ENCODE results near the gene CATSPER3.

CATSPER3 gene

DNA sequence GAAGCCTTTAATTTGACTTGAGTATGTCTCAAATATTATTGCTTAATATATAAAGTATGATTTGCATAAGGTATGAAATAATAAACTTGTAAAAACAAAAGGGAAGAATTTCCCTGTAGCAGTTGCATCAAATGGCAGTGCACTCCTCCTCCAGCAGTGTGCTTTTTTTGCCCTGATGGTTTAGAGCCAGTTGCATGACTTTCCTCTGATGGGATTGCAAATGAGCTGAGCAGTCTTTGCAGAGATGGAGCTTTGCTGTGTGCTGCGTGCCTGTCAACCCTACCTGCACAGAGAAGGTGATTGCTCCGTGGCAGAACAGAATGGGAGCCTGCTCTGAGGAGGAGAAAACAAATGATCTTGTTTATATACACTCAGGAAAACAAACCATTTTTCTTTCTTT, 22.7 kb upstream of the CATSPER3 start:
- Mint-ChIP-seq H3K36me3 (ENCODE audit: low read depth) (peaks cover 6% of the 10 kb centered on the region), H3K9me3 (no peaks in the 10 kb centered on the region), H3K27ac (no peak overlapping the region), H3K4me3 (no peak overlapping the region), H3K27me3 (ENCODE audit: low read depth, poor library complexity) (peaks cover 2% of the 10 kb centered on the region), H3K4me1 (peaks cover 7% of the 10 kb centered on the region)
- TF ChIP-seq, protein P1, sequence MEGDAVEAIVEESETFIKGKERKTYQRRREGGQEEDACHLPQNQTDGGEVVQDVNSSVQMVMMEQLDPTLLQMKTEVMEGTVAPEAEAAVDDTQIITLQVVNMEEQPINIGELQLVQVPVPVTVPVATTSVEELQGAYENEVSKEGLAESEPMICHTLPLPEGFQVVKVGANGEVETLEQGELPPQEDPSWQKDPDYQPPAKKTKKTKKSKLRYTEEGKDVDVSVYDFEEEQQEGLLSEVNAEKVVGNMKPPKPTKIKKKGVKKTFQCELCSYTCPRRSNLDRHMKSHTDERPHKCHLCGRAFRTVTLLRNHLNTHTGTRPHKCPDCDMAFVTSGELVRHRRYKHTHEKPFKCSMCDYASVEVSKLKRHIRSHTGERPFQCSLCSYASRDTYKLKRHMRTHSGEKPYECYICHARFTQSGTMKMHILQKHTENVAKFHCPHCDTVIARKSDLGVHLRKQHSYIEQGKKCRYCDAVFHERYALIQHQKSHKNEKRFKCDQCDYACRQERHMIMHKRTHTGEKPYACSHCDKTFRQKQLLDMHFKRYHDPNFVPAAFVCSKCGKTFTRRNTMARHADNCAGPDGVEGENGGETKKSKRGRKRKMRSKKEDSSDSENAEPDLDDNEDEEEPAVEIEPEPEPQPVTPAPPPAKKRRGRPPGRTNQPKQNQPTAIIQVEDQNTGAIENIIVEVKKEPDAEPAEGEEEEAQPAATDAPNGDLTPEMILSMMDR (IDR thresholded peaks at IDR 0.05): no peak
- DNase-seq: no peak

DNA sequence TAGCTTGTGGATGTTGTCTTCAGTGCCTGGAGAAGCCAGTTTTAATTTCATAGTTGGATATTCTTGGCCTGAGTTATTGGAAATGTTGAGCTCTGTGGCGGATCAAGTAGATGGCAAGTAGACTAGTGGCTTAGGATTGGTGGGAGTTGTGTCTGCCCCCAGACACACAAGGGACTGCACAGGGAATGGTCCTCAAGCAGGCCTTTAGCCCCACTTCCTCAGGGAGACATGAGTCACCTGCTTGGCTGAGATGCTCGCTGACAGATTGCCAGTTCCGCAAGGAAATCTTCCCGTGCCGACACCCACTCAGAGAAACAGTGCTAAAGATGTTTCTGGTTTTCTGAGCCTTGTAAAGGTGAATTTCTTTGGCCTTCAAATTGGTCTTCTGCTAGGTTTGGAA, 18.8 kb upstream of the CATSPER3 start:
- peaks cover 3% of the 10 kb centered on the region for H3K4me1 Mint-ChIP-seq
- no peak for DNase-seq
- TF ChIP-seq, protein P1 (IDR thresholded peaks at IDR 0.05): no peak
- H3K9me3 Mint-ChIP-seq: no peaks in the 10 kb centered on the region
- no peak overlapping the region for H3K4me3 Mint-ChIP-seq
- peaks cover 2% of the 10 kb centered on the region for H3K27me3 Mint-ChIP-seq (ENCODE audit: low read depth, poor library complexity)
- no peak overlapping the region for H3K27ac Mint-ChIP-seq
- H3K36me3 Mint-ChIP-seq (ENCODE audit: low read depth): no peaks in the 10 kb centered on the region

DNA sequence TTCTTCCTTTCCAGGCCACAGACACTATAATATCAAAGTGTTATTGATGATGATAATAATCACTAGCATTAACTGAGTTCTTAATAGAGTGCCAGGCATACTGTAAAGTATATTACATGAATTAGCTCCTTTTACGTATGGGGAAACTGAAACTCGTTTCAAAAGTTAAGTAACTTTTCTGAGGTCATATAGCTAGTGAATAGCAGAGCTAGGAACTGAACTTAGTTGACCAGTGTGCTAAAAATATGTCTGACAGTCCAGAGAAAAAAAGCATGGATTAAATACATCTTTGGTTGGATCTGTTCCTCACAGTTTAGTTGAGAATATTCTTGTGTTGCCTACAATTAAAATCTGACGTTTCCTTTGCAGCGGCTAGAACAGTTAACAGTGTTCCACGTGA, 18.4 kb upstream of the CATSPER3 start:
- peaks cover 4% of the 10 kb centered on the region for H3K36me3 Mint-ChIP-seq (ENCODE audit: low read depth)
- H3K4me3 Mint-ChIP-seq: no peak overlapping the region
- H3K27me3 Mint-ChIP-seq (ENCODE audit: low read depth, poor library complexity): peaks cover 2% of the 10 kb centered on the region
- H3K9me3 Mint-ChIP-seq: peaks cover 3% of the 10 kb centered on the region
- DNase-seq: no peak
- TF ChIP-seq, protein P1 (IDR thresholded peaks at IDR 0.05): no peak
- H3K4me1 Mint-ChIP-seq: no peaks in the 10 kb centered on the region
- no peak overlapping the region for H3K27ac Mint-ChIP-seq

DNA sequence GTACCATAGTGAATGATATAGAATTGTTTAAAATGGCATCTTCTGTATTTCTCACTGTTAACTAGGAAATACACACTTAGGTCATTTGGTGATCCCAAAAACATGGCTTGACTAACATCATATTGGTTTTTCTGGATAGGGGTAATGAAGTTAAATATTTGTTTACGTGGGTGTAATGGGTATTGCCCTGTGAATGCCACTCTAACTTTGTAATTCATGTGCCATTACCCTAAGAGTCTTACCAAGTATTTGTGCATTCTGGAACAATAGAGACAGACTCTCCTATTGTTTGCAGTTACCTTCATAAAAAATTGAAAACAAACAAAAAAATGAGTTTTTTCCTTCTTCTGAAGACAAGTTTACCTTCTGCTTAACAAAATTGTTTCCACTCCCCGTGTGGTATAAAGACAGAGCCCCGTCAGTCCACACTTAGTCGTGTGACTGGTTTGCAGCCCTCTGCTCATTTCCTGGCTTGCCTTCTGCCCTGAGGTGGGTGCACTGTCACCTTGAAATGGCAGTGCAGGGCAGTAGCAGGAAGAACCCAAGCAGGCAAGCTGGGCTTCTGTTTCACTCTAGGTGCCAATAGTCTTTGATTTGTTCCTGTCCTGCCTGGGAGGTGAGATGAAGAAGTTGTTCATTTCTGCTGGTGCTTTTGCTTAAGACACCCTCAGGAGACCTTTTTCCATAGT, 9.6 kb upstream of the CATSPER3 start:
- TF ChIP-seq, protein P1 (IDR thresholded peaks at IDR 0.05): no peak
- H3K27ac Mint-ChIP-seq: peak overlapping the region; percentile 85
- peaks cover 26% of the 10 kb centered on the region for H3K36me3 Mint-ChIP-seq (ENCODE audit: low read depth)
- peaks cover 4% of the 10 kb centered on the region for H3K27me3 Mint-ChIP-seq (ENCODE audit: low read depth, poor library complexity)
- no peak for DNase-seq
- H3K9me3 Mint-ChIP-seq: peaks cover 16% of the 10 kb centered on the region
- H3K4me3 Mint-ChIP-seq: no peak overlapping the region
- H3K4me1 Mint-ChIP-seq: peaks cover 23% of the 10 kb centered on the region

DNA sequence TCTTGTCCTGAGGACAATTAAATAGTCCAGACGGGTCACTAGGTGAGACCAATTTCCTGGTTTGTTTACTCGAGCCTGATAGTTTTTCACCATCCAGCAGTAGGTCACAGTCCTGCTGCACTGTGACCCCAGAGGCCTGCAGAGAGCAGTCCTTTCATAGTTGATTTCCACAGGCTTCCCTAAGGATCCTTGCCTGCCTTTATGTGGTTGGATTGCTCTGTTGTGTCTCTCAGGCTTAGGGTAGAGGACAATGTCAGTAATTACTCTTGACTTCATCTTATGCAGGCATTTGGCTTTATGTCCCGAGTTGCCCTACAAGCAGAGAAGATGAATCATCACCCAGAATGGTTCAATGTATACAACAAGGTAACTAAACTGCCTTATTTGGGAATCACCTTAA, 9.0 kb upstream of the CATSPER3 start:
- Mint-ChIP-seq H3K27me3 (ENCODE audit: low read depth, poor library complexity) (peaks cover 4% of the 10 kb centered on the region), H3K9me3 (peaks cover 16% of the 10 kb centered on the region), H3K36me3 (ENCODE audit: low read depth) (peaks cover 26% of the 10 kb centered on the region), H3K27ac (peak overlapping the region; percentile 84), H3K4me1 (peaks cover 24% of the 10 kb centered on the region), H3K4me3 (no peak overlapping the region)
- TF ChIP-seq, protein P1 (IDR thresholded peaks at IDR 0.05): no peak
- no peak for DNase-seq

DNA sequence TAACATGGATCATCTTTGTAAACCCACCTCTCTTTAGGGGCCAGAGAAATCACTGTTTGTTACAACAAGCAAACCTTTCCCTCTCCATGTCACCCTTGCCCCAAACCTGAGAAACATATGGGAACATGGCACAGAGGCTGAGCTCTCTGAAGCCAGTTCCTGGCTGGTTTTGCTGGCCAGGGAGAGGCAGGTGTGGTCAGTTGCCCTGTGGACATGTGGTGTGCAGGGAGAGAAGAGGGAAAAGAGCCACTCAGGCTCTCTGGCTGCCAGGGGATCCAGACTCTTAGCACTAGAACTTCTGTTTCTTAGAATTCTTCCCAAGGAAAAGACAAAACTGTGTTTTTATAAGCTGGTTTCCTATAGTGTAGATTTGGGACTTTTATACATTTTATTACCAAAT, 4.6 kb upstream of the CATSPER3 start:
- H3K9me3 Mint-ChIP-seq: no peaks in the 10 kb centered on the region

More for the DNA sequence above, 4.6 kb upstream of the CATSPER3 start:
- Mint-ChIP-seq H3K27me3 (ENCODE audit: low read depth, poor library complexity) (no peaks in the 10 kb centered on the region), H3K36me3 (ENCODE audit: low read depth) (peaks cover 9% of the 10 kb centered on the region), H3K27ac (no peak overlapping the region), H3K4me1 (peaks cover 50% of the 10 kb centered on the region), H3K4me3 (no peak overlapping the region)
- TF ChIP-seq, protein P1 (IDR thresholded peaks at IDR 0.05): no peak
- no peak for DNase-seq

Data from nephron progenitor cell (in vitro differentiated cells).